Omental fat pad (tissue), 4 donors: ENCODE measurements around the gene SERTM1. TPM values are rescaled to one million over a fixed set of nuclear protein-coding genes. Genes with fewer than 3 reads are reported as not detected.

Source experiments
- ATAC-seq: fragments of 150-250 bp; one replicate; pipeline ENCODE4 v1.9.1; 2016; ENCODE audit warnings: mild to moderate bottlenecking, moderate library complexity; ENCODE audit not compliant: low FRiP score
- DNase-seq: peaks from one replicate; pipeline ENCODE4 v3.0.0-alpha.2; 2019; ENCODE audit warnings: low spot score
- total RNA-seq, 4 donors: library from RNA; depleted of rRNA; stranded (reverse); fragments of >200 nt; gene quantifications; one replicate each; pipeline ENCODE4 v1.1.0, GENCODE V29; 2016
- TF ChIP-seq, protein P1 (sequence below), 3 donors: fragments of 450-650 bp; IDR thresholded peaks; one replicate each; pipeline ENCODE4 v1.5.1; 2016 to 2017; ENCODE audit warnings: antibody characterized with exemption in 3 of 3, mild to moderate bottlenecking in 3 of 3, moderate library complexity in 2 of 3

Gene SERTM1
- total RNA-seq, 4 donors from 2014 or later: 7.8 to 50.5 (median 10.8) TPM; not detected in 1

GRCh38 chr13:36745436-36745835 is 71.6 kb downstream of the SERTM1 start:
- TF ChIP-seq, protein P1, sequence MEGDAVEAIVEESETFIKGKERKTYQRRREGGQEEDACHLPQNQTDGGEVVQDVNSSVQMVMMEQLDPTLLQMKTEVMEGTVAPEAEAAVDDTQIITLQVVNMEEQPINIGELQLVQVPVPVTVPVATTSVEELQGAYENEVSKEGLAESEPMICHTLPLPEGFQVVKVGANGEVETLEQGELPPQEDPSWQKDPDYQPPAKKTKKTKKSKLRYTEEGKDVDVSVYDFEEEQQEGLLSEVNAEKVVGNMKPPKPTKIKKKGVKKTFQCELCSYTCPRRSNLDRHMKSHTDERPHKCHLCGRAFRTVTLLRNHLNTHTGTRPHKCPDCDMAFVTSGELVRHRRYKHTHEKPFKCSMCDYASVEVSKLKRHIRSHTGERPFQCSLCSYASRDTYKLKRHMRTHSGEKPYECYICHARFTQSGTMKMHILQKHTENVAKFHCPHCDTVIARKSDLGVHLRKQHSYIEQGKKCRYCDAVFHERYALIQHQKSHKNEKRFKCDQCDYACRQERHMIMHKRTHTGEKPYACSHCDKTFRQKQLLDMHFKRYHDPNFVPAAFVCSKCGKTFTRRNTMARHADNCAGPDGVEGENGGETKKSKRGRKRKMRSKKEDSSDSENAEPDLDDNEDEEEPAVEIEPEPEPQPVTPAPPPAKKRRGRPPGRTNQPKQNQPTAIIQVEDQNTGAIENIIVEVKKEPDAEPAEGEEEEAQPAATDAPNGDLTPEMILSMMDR (IDR thresholded peaks at IDR 0.05): no peak
- DNase-seq: no peak
- ATAC-seq: no peak

- TF ChIP-seq, protein P1 (IDR thresholded peaks at IDR 0.05): no peak
- ATAC-seq (no peak), DNase-seq (no peak)
Observed at GRCh38 chr13:36746051-36746450, 72.2 kb downstream of the SERTM1 start.

Other genes with a start within 250 kb of the SERTM1 start
- 1 to 10 TPM in 2 of 4 donors, under 1 TPM in 1, not detected in 1; 0.38 to 2.0 (median 1.5) TPM for gene CCNA1, start 241.5 kb upstream of the SERTM1 start, total RNA-seq
- 1 to 10 TPM; 2.2 to 5.2 (median 3.9) TPM for gene RFXAP, start 145.2 kb downstream of the SERTM1 start, total RNA-seq
- gene SMAD9, start 246.2 kb downstream of the SERTM1 start, total RNA-seq: 10 to 100 TPM in 1 of 4 donors, 1 to 10 TPM in 3; 5.9 to 22.9 (median 8.2) TPM